HG02852 (cell line): ENCODE results near the gene PHF13.
A peak's percentile ranks its signal among the peaks of the same experiment; 100 is the strongest.

Experiments used
- ATAC-seq: cut with Tn5 transposase; IDR thresholded peaks from one replicate; pipeline ENCODE4 v1.9.1; 2021; ENCODE audit warnings: mild to moderate bottlenecking, moderate library complexity; ENCODE audit not compliant: unreplicated experiment

Gene PHF13

GRCh38 chr1:6601049-6601922, 12.2 kb upstream of the PHF13 start:
- ATAC-seq, result peak; percentile 23

DNA sequence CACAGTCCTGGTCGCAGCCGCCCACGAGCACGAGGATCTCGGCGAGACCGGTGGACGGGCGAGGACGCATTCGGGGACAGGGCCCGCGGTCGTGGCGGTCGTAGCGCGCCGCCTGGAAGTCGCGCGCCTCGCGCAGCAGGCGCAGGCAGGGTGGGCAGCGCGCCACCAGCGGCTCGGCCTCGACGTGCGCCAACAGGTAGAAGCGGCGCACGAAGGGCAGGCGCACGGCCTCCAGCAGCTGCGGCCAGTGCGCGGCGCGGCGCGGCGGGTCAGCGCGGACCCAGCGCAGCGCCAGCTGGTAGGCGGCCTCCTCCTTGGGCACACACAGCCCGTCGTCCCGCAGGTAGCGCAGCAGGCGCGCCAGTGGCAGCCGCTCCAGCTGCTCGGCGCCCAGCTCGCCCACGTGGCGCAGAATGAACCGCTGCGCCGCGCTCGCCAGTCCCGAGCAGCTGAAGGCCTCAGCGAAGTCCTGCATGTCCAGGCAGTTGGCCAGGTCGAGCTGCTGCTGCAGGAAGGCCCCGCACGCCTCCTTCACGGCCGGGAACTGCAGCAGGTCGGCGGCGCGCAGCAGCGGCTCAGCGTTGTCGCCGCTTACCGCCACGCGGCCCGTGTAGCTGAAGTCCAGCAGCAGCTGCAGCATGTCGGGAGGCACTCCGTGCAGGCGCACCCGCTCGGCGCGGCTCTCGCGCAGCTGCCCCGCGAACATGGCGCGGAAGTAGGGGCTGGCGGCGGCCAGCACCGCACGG, 11.4 kb upstream of the PHF13 start:
- peak; percentile 31 for ATAC-seq

GRCh38 chr1:6602669-6603237, 10.8 kb upstream of the PHF13 start, which contains the start of gene KLHL21:
Gene KLHL21 (minus strand): TSS chr1:6602869. CDS start chr1:6602817, 52 bp downstream.
- peak; percentile 54 for ATAC-seq

- ATAC-seq, result peak; percentile 27
These were observed 10.2 kb upstream of the PHF13 start for GRCh38 chr1:6603238-6603914.

DNA sequence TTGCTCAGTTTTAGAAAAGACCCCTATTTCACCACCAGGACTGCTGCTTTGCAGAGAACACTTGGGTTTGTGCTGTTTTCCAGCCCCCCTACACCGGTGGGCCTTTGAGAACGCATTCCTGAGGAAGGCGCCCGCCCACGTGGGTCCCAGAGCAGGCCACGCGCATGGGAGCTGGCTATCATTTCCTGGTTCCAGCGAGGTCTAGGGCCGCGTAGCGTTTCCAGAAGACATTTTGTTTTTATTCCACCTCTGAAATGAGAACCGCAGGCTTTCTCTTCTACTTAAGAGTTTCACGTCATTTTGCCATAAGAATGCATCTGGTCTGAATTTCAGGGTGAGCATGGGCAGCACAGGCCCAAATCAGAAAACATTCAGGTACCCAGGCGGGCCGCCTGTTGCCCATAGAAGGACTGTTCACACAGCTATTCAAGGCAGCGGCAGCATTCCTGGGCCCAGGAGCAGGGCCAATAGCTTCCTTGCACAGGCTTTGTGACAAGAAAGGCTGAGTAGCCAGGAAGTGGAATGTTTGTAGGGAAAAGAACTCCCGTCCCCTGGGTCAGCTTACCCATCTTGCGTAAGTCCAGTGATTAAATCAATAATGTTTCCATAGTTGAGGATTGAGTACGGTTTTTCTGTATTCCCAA, 9.5 kb upstream of the PHF13 start:
- no peak for ATAC-seq

- ATAC-seq, result peak; percentile 33
These were observed 730 bp upstream of the PHF13 start for GRCh38 chr1:6612641-6613360.

- no peak for ATAC-seq
These were observed 743 bp downstream of the PHF13 start for GRCh38 chr1:6614019-6614928.

DNA sequence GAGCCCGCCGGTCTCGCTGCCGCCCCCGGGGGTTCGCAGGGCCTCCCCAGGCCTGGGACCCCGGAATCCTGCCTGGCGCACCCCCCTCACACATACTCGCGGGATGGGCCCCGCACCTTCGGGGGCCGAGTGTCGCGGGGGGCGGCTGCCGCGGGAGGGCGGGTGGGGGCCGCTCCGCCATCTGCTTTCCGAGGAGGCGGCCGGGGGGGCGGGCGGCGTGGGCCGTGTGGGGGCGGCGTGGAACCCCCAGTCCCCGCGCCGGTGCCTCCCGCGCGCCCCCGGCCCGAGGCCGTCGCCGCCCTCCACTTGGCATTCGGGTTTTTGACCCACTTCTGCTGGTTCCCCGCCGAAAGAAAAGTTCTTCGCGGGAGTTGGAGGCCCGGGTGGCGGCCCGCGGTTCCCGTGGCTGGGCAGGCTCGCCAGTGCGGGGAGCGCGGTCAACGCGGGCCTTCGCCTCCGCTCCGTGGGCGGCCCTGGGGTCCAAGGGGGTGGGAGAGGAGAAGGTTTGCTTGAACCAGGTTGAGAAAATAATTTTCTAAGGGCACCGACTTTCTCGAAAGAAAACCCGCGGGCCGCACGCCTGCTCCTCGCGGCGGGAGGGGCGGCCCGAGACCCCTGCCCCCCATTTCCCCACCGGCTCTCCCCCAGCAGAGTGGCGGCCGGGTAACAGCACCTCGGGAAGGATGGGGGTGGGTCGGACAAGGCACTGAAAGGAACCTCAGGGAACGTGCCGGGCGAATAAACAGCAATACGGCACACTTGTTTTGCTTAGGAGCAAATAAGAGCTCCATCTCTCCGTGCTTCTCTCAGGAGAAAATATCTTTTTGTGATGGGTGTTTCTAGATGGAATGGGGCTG, 1.6 kb downstream of the PHF13 start:
- no peak for ATAC-seq

DNA sequence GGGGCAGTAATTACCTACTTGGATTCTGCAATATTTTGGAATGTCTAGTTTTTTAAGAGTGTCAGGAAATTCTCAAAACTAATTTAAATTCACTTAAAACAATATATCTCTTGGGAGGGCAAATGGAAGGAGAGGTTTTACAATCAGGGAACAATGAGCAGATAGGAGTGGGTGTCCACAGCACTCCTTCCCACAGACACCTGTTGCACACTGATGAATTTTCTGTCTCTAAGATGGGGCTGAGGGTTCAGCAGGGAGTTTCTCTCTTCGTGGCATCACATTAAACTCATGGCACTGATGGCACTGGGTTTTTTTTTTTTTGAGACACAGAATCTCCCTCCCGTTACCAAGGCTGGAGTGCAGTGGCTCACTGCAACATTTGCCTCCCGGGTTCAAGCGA, 5.5 kb downstream of the PHF13 start:
- ATAC-seq, result no peak

GRCh38 chr1:6621429-6622391, 8.2 kb downstream of the PHF13 start:
- no peak for ATAC-seq

DNA sequence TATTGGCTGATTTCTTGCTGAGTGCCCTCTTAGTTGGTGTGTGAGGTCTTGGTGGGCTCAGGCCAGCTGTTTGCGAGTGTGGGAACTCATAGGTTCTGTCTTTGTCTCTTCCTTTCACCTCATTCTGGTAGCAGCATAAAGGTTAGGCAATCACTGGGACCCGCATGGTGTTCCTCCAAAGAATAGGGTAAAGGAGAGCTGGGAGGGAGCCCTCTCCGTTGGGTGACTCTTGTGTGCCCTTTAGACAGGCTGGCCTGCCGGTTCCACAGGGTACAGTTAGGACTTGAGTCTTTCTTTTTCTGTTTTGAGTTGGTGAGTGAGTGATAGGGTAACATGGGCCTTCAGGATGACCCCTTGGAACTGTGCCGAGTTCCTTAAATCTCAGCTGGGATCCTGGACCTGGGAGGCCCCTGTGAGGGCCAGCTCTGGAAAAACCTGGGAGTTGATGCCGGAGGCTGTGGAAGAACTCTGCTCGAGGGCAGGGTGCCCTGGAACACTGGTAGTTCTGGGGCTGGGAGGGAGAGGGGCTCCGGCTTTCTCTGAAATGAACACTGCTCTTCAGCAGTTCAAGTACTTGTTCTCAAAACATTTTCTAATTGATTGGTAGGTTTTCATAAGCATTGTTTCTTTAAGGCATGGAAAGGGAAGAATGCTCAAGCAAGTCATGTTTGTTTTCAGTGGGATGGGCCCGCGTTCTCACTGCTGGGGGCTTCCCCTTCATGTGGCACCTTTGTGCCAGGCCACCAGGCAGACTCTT, 9.0 kb downstream of the PHF13 start:
- ATAC-seq, result no peak

DNA sequence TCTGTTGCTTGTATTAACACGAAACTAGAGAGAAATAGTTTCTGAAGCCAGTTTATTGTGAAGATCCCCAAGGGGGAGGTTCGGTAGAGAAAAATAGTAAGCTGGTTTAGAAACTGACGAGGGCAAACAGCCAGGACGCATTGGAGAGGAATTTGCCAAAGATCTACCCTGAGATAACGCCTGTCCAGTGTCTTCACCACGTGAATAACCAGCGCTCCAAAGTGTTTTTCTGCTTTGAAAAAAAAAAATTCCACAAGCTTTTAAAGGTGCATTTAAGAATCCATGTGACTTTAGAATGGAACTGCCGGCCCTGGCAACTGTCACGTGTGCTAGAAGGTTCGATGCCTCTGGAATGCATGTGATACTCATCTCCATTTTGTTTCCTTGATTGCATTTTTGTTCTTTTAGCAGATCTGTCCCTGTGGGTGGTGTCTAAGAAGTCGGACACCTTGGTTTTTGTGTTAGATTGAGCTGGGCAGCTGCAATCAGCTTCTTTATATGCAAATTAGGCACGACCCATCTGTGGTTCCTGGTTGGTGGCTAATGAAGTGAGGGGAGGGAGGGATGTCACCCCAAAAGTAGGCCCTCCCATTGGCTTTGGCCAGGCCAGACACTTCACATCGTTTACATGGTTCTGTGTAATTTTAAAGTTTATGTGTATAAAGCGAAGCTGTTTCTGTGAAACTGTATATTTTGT, 9.9 kb downstream of the PHF13 start:
- ATAC-seq, result no peak

- peak; percentile 77 for ATAC-seq
These were observed 11.4 kb downstream of the PHF13 start, which contains the start of gene THAP3 for GRCh38 chr1:6624710-6625583. Gene THAP3 (plus strand): TSS chr1:6624868. CDS start chr1:6625219, 351 bp downstream.

DNA sequence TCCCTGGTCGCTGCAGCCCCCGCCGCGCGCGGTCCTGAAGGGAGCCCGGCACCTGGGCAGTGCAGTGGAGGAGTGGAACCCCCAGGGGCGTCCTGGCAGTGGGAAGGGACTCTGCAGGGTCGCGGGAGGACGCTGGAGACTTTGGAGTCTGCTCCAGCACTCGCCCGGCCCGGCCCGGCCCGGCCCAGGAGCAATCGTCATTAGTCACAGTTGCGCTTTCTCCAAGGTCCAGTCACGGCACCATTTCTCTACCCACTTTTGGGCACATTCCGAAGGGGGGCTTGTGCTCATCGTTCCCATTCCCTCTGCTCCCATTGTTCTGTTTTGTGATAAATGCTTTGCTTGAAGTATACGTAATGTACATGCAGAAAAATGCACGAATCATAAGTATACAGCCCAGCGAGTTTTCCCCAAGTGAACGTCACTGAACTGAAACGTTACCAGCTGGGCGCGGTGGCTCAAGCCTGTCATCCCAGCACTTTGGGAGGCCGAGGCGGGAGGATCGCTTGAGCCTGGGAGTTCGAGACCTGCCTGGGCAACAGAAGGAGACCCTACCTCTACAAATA, 12.1 kb downstream of the PHF13 start:
- ATAC-seq, result no peak
